ENCODE measurements around the gene ACSS1. TPM values are rescaled to one million over a fixed set of nuclear protein-coding genes. Genes with fewer than 3 reads are reported as not detected.

Gene ACSS1
- total RNA-seq, 1 experiment from 2014 or later, result 2.3 TPM

GRCh38 chr20:24961384-24962181 lies 96.4 kb downstream of the ACSS1 start:
- H2AFZ ChIP-seq (ENCODE audit: low read length), result no peak overlapping the region
- ATAC-seq (no peak), DNase-seq (no peak)
- no peaks in the 10 kb centered on the region for H4K20me1 ChIP-seq (ENCODE audit: low read length)
- H3F3A ChIP-seq (ENCODE audit: low read length, unreplicated experiment), result no peaks in the 10 kb centered on the region
- no TSS peak for BruUV-seq (replicated peaks)
- H3K9me2 ChIP-seq (replicated peaks; ENCODE audit: low read length), result no peaks in the 10 kb centered on the region
- H3K4me2 ChIP-seq (ENCODE audit: low read length), result no peak overlapping the region
- intact Hi-C loops (cut with micrococcal nuclease), result no loop called here
- peaks cover 13% of the 10 kb centered on the region; the same call in 1 of the 2 replicates for H3K36me3 ChIP-seq (ENCODE audit: low read depth, low read length)
- H3K79me2 ChIP-seq (ENCODE audit: low read length), result no peaks in the 10 kb centered on the region
- H3K27ac ChIP-seq (ENCODE audit: low read length), result no peak overlapping the region
- no peaks in the 10 kb centered on the region for H3K4me1 ChIP-seq (ENCODE audit: insufficient read depth, low read length)
- H3K4me3 ChIP-seq (ENCODE audit: low read length), result no peak overlapping the region
- no peaks in the 10 kb centered on the region for H3K9me3 ChIP-seq (ENCODE audit: low read length)
- H3K9ac ChIP-seq (ENCODE audit: low read length), result no peak overlapping the region
- POLR2A ChIA-PET (ENCODE audit: unreplicated experiment), result no interaction called here
- no peak for TF ChIP-seq CTCF (conservative IDR thresholded peaks at IDR 0.05; ENCODE audit: low read depth, low read length)
- no peak for TF ChIP-seq EZH2phosphoT487 (IDR thresholded peaks at IDR 0.05; ENCODE audit: borderline replicate concordance, low read length)
- no peak for TF ChIP-seq EZH2 (IDR thresholded peaks at IDR 0.05; ENCODE audit: low read length, unreplicated experiment)
- H3K27me3 ChIP-seq (ENCODE audit: low read length), result no peaks in the 10 kb centered on the region
- CTCF ChIA-PET, result no interaction called here

GRCh38 chr20:24960861-24961260 lies 97.1 kb downstream of the ACSS1 start:
- Histone ChIP-seq H3K79me2 (ENCODE audit: low read length) (no peaks in the 10 kb centered on the region), H2AFZ (ENCODE audit: low read length) (no peak overlapping the region), H3K9me3 (ENCODE audit: low read length) (no peaks in the 10 kb centered on the region), H3K9me2 (replicated peaks; ENCODE audit: low read length) (no peaks in the 10 kb centered on the region), H3K36me3 (ENCODE audit: low read depth, low read length) (peaks cover 13% of the 10 kb centered on the region; the same call in 1 of the 2 replicates), H3K9ac (ENCODE audit: low read length) (no peak overlapping the region), H3K4me2 (ENCODE audit: low read length) (no peak overlapping the region), H3K27me3 (ENCODE audit: low read length) (no peaks in the 10 kb centered on the region), H3K4me3 (ENCODE audit: low read length) (no peak overlapping the region), H3K27ac (ENCODE audit: low read length) (no peak overlapping the region), H3F3A (ENCODE audit: low read length, unreplicated experiment) (no peaks in the 10 kb centered on the region), H4K20me1 (ENCODE audit: low read length) (no peaks in the 10 kb centered on the region), H3K4me1 (ENCODE audit: insufficient read depth, low read length) (no peaks in the 10 kb centered on the region)
- no TSS peak for BruUV-seq (replicated peaks)
- TF ChIP-seq CTCF (conservative IDR thresholded peaks at IDR 0.05; ENCODE audit: low read depth, low read length), result no peak
- no peak for TF ChIP-seq EZH2 (IDR thresholded peaks at IDR 0.05; ENCODE audit: low read length, unreplicated experiment)
- TF ChIP-seq EZH2phosphoT487 (IDR thresholded peaks at IDR 0.05; ENCODE audit: borderline replicate concordance, low read length), result no peak
- CTCF ChIA-PET, result no interaction called here
- DNase-seq (no peak), ATAC-seq (no peak)
- POLR2A ChIA-PET (ENCODE audit: unreplicated experiment), result no interaction called here
- intact Hi-C loops (cut with micrococcal nuclease), result no loop called here

- no peak for TF ChIP-seq CTCF (conservative IDR thresholded peaks at IDR 0.05; ENCODE audit: low read depth, low read length)
- TF ChIP-seq EZH2 (IDR thresholded peaks at IDR 0.05; ENCODE audit: low read length, unreplicated experiment), result no peak
- no peak for TF ChIP-seq EZH2phosphoT487 (IDR thresholded peaks at IDR 0.05; ENCODE audit: borderline replicate concordance, low read length)
- intact Hi-C loops (cut with micrococcal nuclease), result no loop called here
- H3K36me3 ChIP-seq (ENCODE audit: low read depth, low read length), result peaks cover 13% of the 10 kb centered on the region; the same call in 1 of the 2 replicates
- BruUV-seq (replicated peaks), result no TSS peak
- H3K9me3 ChIP-seq (ENCODE audit: low read length), result no peaks in the 10 kb centered on the region
- H2AFZ ChIP-seq (ENCODE audit: low read length), result no peak overlapping the region
- no peak overlapping the region for H3K4me2 ChIP-seq (ENCODE audit: low read length)
- H3K4me3 ChIP-seq (ENCODE audit: low read length), result no peak overlapping the region
- POLR2A ChIA-PET (ENCODE audit: unreplicated experiment), result no interaction called here
- CTCF ChIA-PET, result no interaction called here
- no peak for DNase-seq
- ATAC-seq, result no peak
- no peak overlapping the region for H3K9ac ChIP-seq (ENCODE audit: low read length)
- no peaks in the 10 kb centered on the region for H3F3A ChIP-seq (ENCODE audit: low read length, unreplicated experiment)
- no peaks in the 10 kb centered on the region for H3K4me1 ChIP-seq (ENCODE audit: insufficient read depth, low read length)
- no peaks in the 10 kb centered on the region for H3K9me2 ChIP-seq (replicated peaks; ENCODE audit: low read length)
- H3K27ac ChIP-seq (ENCODE audit: low read length), result no peak overlapping the region
- H3K79me2 ChIP-seq (ENCODE audit: low read length), result no peaks in the 10 kb centered on the region
- H4K20me1 ChIP-seq (ENCODE audit: low read length), result no peaks in the 10 kb centered on the region
- no peaks in the 10 kb centered on the region for H3K27me3 ChIP-seq (ENCODE audit: low read length)
Measured at GRCh38 chr20:24960302-24960801, 97.6 kb downstream of the ACSS1 start.
